Naive thymus-derived CD4-positive, alpha-beta T cell (primary cell): ENCODE measurements around the gene GCDH. TPM values are rescaled to one million over a fixed set of nuclear protein-coding genes. Genes with fewer than 3 reads are reported as not detected.
"Not testable (repeated sequence)": the region's sequence is repeated elsewhere in the genome, so short reads cannot be mapped to it uniquely, and the experiment has no call there.

ENCODE experiments used
- ATAC-seq: fragments of 150-1000 bp; cut with Tn5 transposase; 2 replicates; pipeline ENCODE4 v1.10.0; 2021; ENCODE audit warnings: mild to moderate bottlenecking, moderate library complexity
- CTCF ChIA-PET: fragments of 350-600 bp; sonication (Branson Sonifier 250); formaldehyde crosslinking; loops from one replicate; lab custom pipeline; 2021; ENCODE audit warnings: antibody characterized with exemption; lab: Charles Lee
- POLR2A ChIA-PET: fragments of 350-600 bp; sonication (Branson Sonifier 250); formaldehyde crosslinking; loops from one replicate; lab custom pipeline; 2021; ENCODE audit warnings: antibody characterized with exemption, inconsistent platforms; lab: Charles Lee
- DNase-seq, 9 donors: peaks; one replicate each; pipeline versions ENCODE4 v3.0.0 to v3.0.0-alpha.2; 2020 to 2022; ENCODE audit warnings: mixed read lengths in 1 of 9
- H3K27ac ChIP-seq: one replicate; pipeline ENCODE4 v1.7.0; 2013; ENCODE audit warnings: mild to moderate bottlenecking, low read depth, low read length, moderate library complexity
- H3K27me3 ChIP-seq, 2 donors: one replicate each; pipeline ENCODE4 v1.7.0; 2013; ENCODE audit warnings: low read length in 2 of 2, mild to moderate bottlenecking in 2 of 2, moderate library complexity in 2 of 2; ENCODE audit not compliant: control insufficient read depth in 2 of 2, insufficient read depth in 2 of 2
- H3K36me3 ChIP-seq, 3 experiments: 1 replicate in 2 of 3; 2 replicates in 1 of 3; pipeline ENCODE4 v1.7.0; 2013; ENCODE audit warnings: low read length in 3 of 3, mild to moderate bottlenecking in 3 of 3, moderate library complexity in 1 of 3; ENCODE audit not compliant: insufficient read depth in 3 of 3, control insufficient read depth in 2 of 3
- H3K4me1 ChIP-seq, 2 donors: one replicate each; pipeline ENCODE4 v1.7.0; 2013; ENCODE audit warnings: low read length in 2 of 2, mild to moderate bottlenecking in 2 of 2, moderate library complexity in 1 of 2; ENCODE audit not compliant: control insufficient read depth in 2 of 2, insufficient read depth in 2 of 2
- H3K4me3 ChIP-seq: 2 replicates; pipeline ENCODE4 v1.7.0; 2013; ENCODE audit warnings: mild to moderate bottlenecking, low read length
- H3K9me3 ChIP-seq, 3 experiments: 1 replicate in 2 of 3; 2 replicates in 1 of 3; pipeline ENCODE4 v1.7.0; 2013; ENCODE audit warnings: low read length in 3 of 3; ENCODE audit not compliant: control insufficient read depth in 2 of 3
- H3K27ac Mint-ChIP-seq, 9 donors: one replicate each; pipeline ENCODE4 v1.8.0; 2020 to 2022; ENCODE audit warnings: mixed read lengths in 9 of 9, mild to moderate bottlenecking in 8 of 9, moderate library complexity in 5 of 9, inconsistent platforms in 2 of 9
- H3K27me3 Mint-ChIP-seq, 5 donors: one replicate each; pipeline ENCODE4 v1.8.0; 2021 to 2022; ENCODE audit warnings: mixed read lengths in 5 of 5, mild to moderate bottlenecking in 1 of 5
- H3K36me3 Mint-ChIP-seq, 5 donors: one replicate each; pipeline ENCODE4 v1.8.0; 2020 to 2022; ENCODE audit warnings: mixed read lengths in 5 of 5, mild to moderate bottlenecking in 3 of 5, inconsistent platforms in 1 of 5
- H3K4me1 Mint-ChIP-seq, 7 donors: one replicate each; pipeline ENCODE4 v1.8.0; 2020 to 2022; ENCODE audit warnings: mixed read lengths in 7 of 7, mild to moderate bottlenecking in 3 of 7, inconsistent platforms in 1 of 7
- H3K4me3 Mint-ChIP-seq, 10 donors: one replicate each; pipeline ENCODE4 v1.8.0; 2020 to 2022; ENCODE audit warnings: mild to moderate bottlenecking in 10 of 10, mixed read lengths in 10 of 10, moderate library complexity in 6 of 10, inconsistent platforms in 2 of 10
- H3K9me3 Mint-ChIP-seq, 11 donors: one replicate each; pipeline ENCODE4 v1.8.0; 2020 to 2022; ENCODE audit warnings: mixed read lengths in 11 of 11, mild to moderate bottlenecking in 4 of 11, inconsistent platforms in 1 of 11, moderate library complexity in 1 of 11
- intact Hi-C, 2 donors: fragments of 100-400 bp; cut with micrococcal nuclease; formaldehyde crosslinking; loops; one replicate each; pipeline ENCODE4 v1.15.1; 2023
- polyA plus RNA-seq, 2 donors: library from polyadenylated mRNA; unstranded; fragments of 300-500 nt; fragmentation: Illumina TruSeq; gene quantifications; one replicate each; pipeline ENCODE4 v1.2.3, GENCODE V29; 2021
- total RNA-seq, 6 experiments: library from RNA in 5 of 6; stranded (reverse) in 5 of 6; gene quantifications; 1 replicate in 5 of 6; 2 replicates in 1 of 6; pipeline ENCODE4 v1.2.3 and lab custom pipeline; 2021 to 2026

GCDH gene
- 10 to 100 TPM; 40.1 to 74.2 (median 54.5) TPM for total RNA-seq
- polyA plus RNA-seq = 10 to 100 TPM; 22.0 to 23.2 TPM
- total RNA-seq (lab: John Stamatoyannopoulos, UW) = 44.0 reads per million, percentile 68 among the genes with 10 or more reads in this experiment

DNA sequence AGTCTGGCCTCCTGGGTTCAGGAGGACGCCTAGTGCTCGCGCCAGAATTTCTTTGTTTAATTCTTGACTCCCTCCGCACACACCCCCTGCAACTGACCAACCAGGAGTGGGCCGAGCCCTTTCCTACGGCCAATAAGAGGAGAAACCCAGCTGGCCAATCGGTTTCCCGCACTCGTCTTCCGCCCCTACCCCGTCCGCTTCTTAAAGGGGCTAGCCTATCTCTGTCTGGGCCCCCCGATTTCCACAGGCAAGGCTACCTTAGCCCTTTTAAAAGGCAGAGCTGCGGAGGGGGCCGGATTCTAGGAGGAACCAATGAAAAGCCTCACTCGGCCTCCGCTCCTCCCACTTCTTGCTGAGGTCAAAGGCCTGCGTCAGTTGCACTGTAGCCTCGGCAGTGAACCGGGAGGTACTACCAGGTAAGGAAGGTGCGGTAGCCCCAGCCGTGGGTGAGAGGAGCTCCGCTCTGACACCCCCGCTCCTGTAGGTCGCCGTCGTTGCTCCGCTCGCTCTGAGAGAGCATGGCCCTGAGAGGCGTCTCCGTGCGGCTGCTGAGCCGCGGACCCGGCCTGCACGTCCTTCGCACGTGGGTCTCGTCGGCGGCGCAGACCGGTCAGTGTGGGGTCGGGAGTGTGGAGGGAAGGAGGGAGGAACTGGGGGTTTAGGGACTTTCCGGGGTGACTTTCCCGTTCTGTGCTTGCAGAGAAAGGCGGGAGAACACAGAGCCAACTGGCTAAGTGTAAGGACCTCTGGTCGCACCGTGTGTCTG is at the start of gene GCDH:
GCDH (plus strand) TSS at position 374 of the 766 bp plus-strand sequence; CDS start at position 519, 145 bp downstream.
- Mint-ChIP-seq H3K4me3 (peak within 1 kb of the TSS; percentile 91 to 100 (median 99)), H3K4me1 (peaks cover 16 to 41% (median 30%) of the 10 kb centered on the region in 7 donors), H3K27ac (peak within 1 kb of the TSS; percentile 94 to 99 (median 98)), H3K9me3 (peaks cover 0 to 7% (median 0%) of the 10 kb centered on the region in 11 donors), H3K36me3 (peaks cover 5 to 17% (median 16%) of the 10 kb centered on the region in 5 donors), H3K27me3 (peaks cover 0 to 6% (median 0%) of the 10 kb centered on the region in 5 donors)
- peak; percentile 97 for ATAC-seq
- Histone ChIP-seq H3K9me3 (no peaks in the 10 kb centered on the region), H3K27me3 (no peaks in the 10 kb centered on the region), H3K36me3 (peaks cover 0 to 26% (median 0%) of the 10 kb centered on the region in 3 experiments), H3K4me3 (peak within 1 kb of the TSS; percentile 87), H3K27ac (peak within 1 kb of the TSS; percentile 83), H3K4me1 (peaks cover 5 to 15% of the 10 kb centered on the region in 2 donors)
- CTCF ChIA-PET = interaction anchor here (0.6 to 2.3 kb wide), 15 partner anchors 8 to 971 kb away, joined by 3 to 21 read pairs (median 4); partner anchors contain the start of genes CALR, DNASE2 and SYCE2
- peak; percentile 77 to 98 (median 96) for DNase-seq
- intact Hi-C loops = loop anchor here (1.0 to 2.0 kb wide), 10 partner anchors 10 to 226 kb away; partner anchors contain the start of genes CALR (in 2 of the 2), FARSA (in 2 of the 2), GADD45GIP1 (in 2 of the 2) and SYCE2 (in 2 of the 2)
- POLR2A ChIA-PET = interaction anchor here (0.6 to 4.3 kb wide), 31 partner anchors 8 to 917 kb away, joined by 3 to 46 read pairs (median 5); partner anchors contain the start of genes CALR, DHPS, DNASE2 and FARSA

DNA sequence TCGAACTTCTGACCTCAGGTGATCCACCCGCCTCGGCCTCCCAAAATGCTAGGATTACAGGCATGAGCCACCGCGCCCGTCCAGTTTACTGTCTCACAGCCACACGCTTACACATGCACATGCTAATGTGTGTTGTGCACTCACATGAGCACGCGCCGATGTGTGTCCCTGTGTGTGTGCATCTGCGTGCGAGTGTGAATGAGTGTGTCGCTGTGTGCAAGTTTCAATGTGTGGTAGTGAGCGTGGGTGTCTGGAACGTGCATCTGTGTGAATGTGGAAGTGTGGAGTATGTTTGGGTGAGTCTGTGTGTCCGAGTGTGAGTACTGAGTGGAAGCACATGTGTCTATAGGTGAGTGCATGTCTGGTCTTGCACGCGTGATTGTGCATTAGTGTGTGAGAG is 48.4 kb upstream of the GCDH start:
- no peak overlapping the region for H3K4me3 ChIP-seq
- intact Hi-C loops = no loop called here
- ChIA-PET CTCF (no interaction called here), POLR2A (no interaction called here)
- no peak for ATAC-seq
- no peak overlapping the region for H3K27ac ChIP-seq
- Mint-ChIP-seq H3K4me3 (no peak overlapping the region), H3K36me3 (no peaks in the 10 kb centered on the region), H3K9me3 (peaks cover 0 to 3% (median 0%) of the 10 kb centered on the region in 11 donors), H3K27ac (no peak overlapping the region), H3K4me1 (peaks cover 0 to 34% (median 25%) of the 10 kb centered on the region in 7 donors), H3K27me3 (peaks cover 48 to 77% (median 65%) of the 10 kb centered on the region in 5 donors)
- H3K36me3 ChIP-seq = no peaks in the 10 kb centered on the region
- no peaks in the 10 kb centered on the region for H3K9me3 ChIP-seq
- peaks cover 16 to 28% of the 10 kb centered on the region in 2 donors for H3K27me3 ChIP-seq
- no peak for DNase-seq
- peaks cover 13 to 14% of the 10 kb centered on the region in 2 donors for H3K4me1 ChIP-seq

- intact Hi-C loops = no loop called here
- no peak for DNase-seq
- Mint-ChIP-seq H3K4me3 (no peak overlapping the region), H3K36me3 (no peaks in the 10 kb centered on the region), H3K4me1 (peaks cover 0 to 29% (median 27%) of the 10 kb centered on the region in 7 donors), H3K9me3 (peaks cover 0 to 3% (median 0%) of the 10 kb centered on the region in 11 donors), H3K27ac (no peak overlapping the region), H3K27me3 (peaks cover 43 to 73% (median 59%) of the 10 kb centered on the region in 5 donors)
- ChIA-PET POLR2A (interaction anchor here (0.6 kb wide), 1 partner anchor 72 kb away, joined by 3 read pairs; no protein-coding TSS in a partner anchor), CTCF (no interaction called here)
- Histone ChIP-seq H3K4me3 (no peak overlapping the region), H3K27me3 (peaks cover 13 to 33% of the 10 kb centered on the region in 2 donors), H3K4me1 (peaks cover 13 to 19% of the 10 kb centered on the region in 2 donors), H3K9me3 (no peaks in the 10 kb centered on the region), H3K36me3 (no peaks in the 10 kb centered on the region), H3K27ac (no peak overlapping the region)
- no peak for ATAC-seq
These were observed 47.6 kb upstream of the GCDH start for GRCh38 chr19:12843328-12843727.

DNA sequence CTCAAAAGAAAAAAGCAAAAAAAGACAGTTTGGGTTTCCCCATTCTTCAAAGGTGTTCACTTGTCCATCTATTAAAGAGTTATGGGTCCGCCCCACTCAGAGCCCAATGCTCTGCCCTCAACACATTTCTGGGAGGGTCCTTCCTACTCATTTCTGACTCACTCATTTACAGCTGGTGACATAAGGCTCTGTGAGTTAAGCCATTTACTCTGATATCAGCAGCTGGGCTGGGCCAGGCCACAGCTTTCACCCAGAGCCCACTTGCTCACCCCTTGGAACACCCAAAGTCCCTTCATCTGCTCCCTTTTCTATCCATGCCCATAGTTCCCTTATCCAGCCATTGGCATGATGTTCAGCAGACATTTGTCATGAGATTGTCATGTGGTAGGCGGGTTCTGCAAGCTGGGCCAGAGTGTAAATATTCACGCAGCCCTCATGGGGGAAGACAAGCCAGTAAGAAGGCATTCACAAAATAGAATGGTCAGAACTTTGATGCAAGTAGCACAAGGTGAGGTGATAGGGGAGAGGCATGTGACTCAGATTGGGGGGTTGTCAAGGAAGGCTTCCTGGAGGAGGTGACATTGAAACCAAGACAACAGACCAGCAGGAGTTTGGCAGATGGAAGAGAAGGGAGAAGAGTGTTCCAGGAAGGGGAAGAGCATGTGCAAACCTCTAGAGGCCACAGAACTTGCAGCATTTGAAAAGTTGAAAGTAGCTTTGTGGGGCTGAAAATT is 46.8 kb upstream of the GCDH start:
- intact Hi-C loops = no loop called here
- no peak overlapping the region for H3K4me3 Mint-ChIP-seq
- no peaks in the 10 kb centered on the region for H3K36me3 Mint-ChIP-seq
- ChIA-PET POLR2A (no interaction called here), CTCF (interaction anchor here (7.6 kb wide), 1 partner anchor 79 kb away, joined by 121 read pairs; no protein-coding TSS in a partner anchor)
- H3K4me1 Mint-ChIP-seq = peaks cover 0 to 26% (median 24%) of the 10 kb centered on the region in 7 donors
- H3K9me3 Mint-ChIP-seq = peaks cover 0 to 2% (median 0%) of the 10 kb centered on the region in 11 donors
- no peak for DNase-seq
- Histone ChIP-seq H3K4me1 (peaks cover 13 to 14% of the 10 kb centered on the region in 2 donors), H3K36me3 (no peaks in the 10 kb centered on the region), H3K27ac (no peak overlapping the region), H3K27me3 (peaks cover 10 to 33% of the 10 kb centered on the region in 2 donors), H3K9me3 (no peaks in the 10 kb centered on the region), H3K4me3 (no peak overlapping the region)
- no peak for ATAC-seq
- H3K27me3 Mint-ChIP-seq = peaks cover 37 to 69% (median 56%) of the 10 kb centered on the region in 5 donors
- H3K27ac Mint-ChIP-seq = no peak overlapping the region

GRCh38 chr19:12846613-12847012 is 44.3 kb upstream of the GCDH start:
- ChIA-PET CTCF (interaction anchor here (0.5 to 7.6 kb wide), 12 partner anchors 7 to 170 kb away, joined by 3 to 121 read pairs (median 4); partner anchors contain the start of gene RNASEH2A), POLR2A (interaction anchor here (1.1 to 1.6 kb wide), 3 partner anchors 11 to 81 kb away, joined by 3 to 5 read pairs (median 4); partner anchors contain the start of gene JUNB)
- Mint-ChIP-seq H3K4me3 (peak overlapping the region in 3 of 10 donors; percentile 0 to 59 (median 52)), H3K27me3 (peaks cover 15 to 48% (median 35%) of the 10 kb centered on the region in 5 donors), H3K27ac (peak overlapping the region in 1 of 9 donors; percentile 54)
- not testable (repeated sequence) for H3K4me1 Mint-ChIP-seq, H3K36me3 Mint-ChIP-seq, ATAC-seq, H3K9me3 Mint-ChIP-seq, H3K9me3 ChIP-seq, H3K4me1 ChIP-seq, H3K4me3 ChIP-seq, H3K36me3 ChIP-seq, H3K27ac ChIP-seq, DNase-seq
- H3K27me3 ChIP-seq = peaks cover 0 to 15% of the 10 kb centered on the region in 2 donors
- intact Hi-C loops = loop anchor here (1.0 to 2.0 kb wide), 6 partner anchors 50 to 170 kb away; no protein-coding TSS in a partner anchor
